ENCODE measurements around the gene PDHX.
"Not testable (repeated sequence)": the region's sequence is repeated elsewhere in the genome, so short reads cannot be mapped to it uniquely, and the experiment has no call there.

PDHX gene

GRCh38 chr11:34916015-34916842 is at the start of gene PDHX, which contains the start of gene APIP:
TSS of gene PDHX (plus strand) at chr11:34916618. CDS start at chr11:34916656, 38 bp downstream.
TSS of gene APIP (minus strand) at chr11:34916379. CDS start at chr11:34916284, 95 bp downstream.
- DNase-seq (peak; percentile 99), ATAC-seq (peak; percentile 94)
- H3K27ac Mint-ChIP-seq, result peak within 1 kb of the TSS; percentile 95
- H3K9me3 Mint-ChIP-seq, result peaks cover 5% of the 10 kb centered on the region
- no peaks in the 10 kb centered on the region for H3K27me3 Mint-ChIP-seq
- peaks cover 17% of the 10 kb centered on the region for H3K36me3 Mint-ChIP-seq (ENCODE audit: low read depth)
- peaks cover 33% of the 10 kb centered on the region for H3K4me1 Mint-ChIP-seq
- H3K4me3 Mint-ChIP-seq, result peak within 1 kb of the TSS; percentile 95

- no peak for DNase-seq
- no peaks in the 10 kb centered on the region for H3K9me3 Mint-ChIP-seq
- H3K27me3 Mint-ChIP-seq, result peaks cover under 1% of the 10 kb centered on the region
- H3K27ac Mint-ChIP-seq, result no peak overlapping the region
- ATAC-seq, result no peak
- no peak overlapping the region for H3K4me3 Mint-ChIP-seq
- H3K4me1 Mint-ChIP-seq, result no peaks in the 10 kb centered on the region
- H3K36me3 Mint-ChIP-seq (ENCODE audit: low read depth), result no peaks in the 10 kb centered on the region
Measured at GRCh38 chr11:34869425-34869824, 47.0 kb upstream of the PDHX start.

GRCh38 chr11:34870548-34871196 is 45.7 kb upstream of the PDHX start:
- Mint-ChIP-seq H3K9me3 (no peaks in the 10 kb centered on the region), H3K36me3 (ENCODE audit: low read depth) (peaks cover 4% of the 10 kb centered on the region), H3K27ac (no peak overlapping the region), H3K4me1 (no peaks in the 10 kb centered on the region), H3K27me3 (no peaks in the 10 kb centered on the region), H3K4me3 (no peak overlapping the region)
- ATAC-seq (no peak), DNase-seq (no peak)

GRCh38 chr11:34874202-34874601 is 42.2 kb upstream of the PDHX start:
- peaks cover 4% of the 10 kb centered on the region for H3K36me3 Mint-ChIP-seq (ENCODE audit: low read depth)
- H3K27ac Mint-ChIP-seq, result no peak overlapping the region
- no peak for ATAC-seq
- H3K9me3 Mint-ChIP-seq, result no peaks in the 10 kb centered on the region
- H3K4me3 Mint-ChIP-seq, result no peak overlapping the region
- H3K4me1 Mint-ChIP-seq, result no peaks in the 10 kb centered on the region
- H3K27me3 Mint-ChIP-seq, result no peaks in the 10 kb centered on the region
- no peak for DNase-seq

GRCh38 chr11:34877375-34877975 is 38.9 kb upstream of the PDHX start:
- no peak for DNase-seq
- no peaks in the 10 kb centered on the region for H3K4me1 Mint-ChIP-seq
- H3K4me3 Mint-ChIP-seq, result no peak overlapping the region
- ATAC-seq, result no peak
- H3K9me3 Mint-ChIP-seq, result no peaks in the 10 kb centered on the region
- no peaks in the 10 kb centered on the region for H3K27me3 Mint-ChIP-seq
- H3K36me3 Mint-ChIP-seq (ENCODE audit: low read depth), result peaks cover 11% of the 10 kb centered on the region
- no peak overlapping the region for H3K27ac Mint-ChIP-seq

DNA sequence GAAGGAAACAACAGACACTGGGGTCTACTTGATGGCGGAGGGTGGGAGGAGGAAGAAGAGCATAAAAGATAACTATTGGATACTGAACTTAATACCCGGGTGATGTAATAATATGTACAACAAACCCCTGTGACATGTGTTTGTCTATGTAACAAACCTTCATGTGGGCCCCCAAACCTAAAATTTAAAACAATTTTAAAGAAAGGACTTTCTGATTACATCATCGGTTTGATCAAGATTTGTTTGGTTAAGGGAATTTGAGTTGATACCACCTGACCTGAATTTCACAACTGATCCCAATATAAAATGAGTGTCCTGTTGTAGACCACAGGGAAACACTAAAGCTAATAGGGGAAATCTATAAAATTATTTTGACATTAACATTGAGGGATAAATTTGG is 34.5 kb upstream of the PDHX start:
- no peak overlapping the region for H3K4me3 Mint-ChIP-seq
- H3K27me3 Mint-ChIP-seq, result no peaks in the 10 kb centered on the region
- H3K4me1 Mint-ChIP-seq, result no peaks in the 10 kb centered on the region
- DNase-seq (no peak), ATAC-seq (no peak)
- no peak overlapping the region for H3K27ac Mint-ChIP-seq
- peaks cover 18% of the 10 kb centered on the region for H3K36me3 Mint-ChIP-seq (ENCODE audit: low read depth)
- no peaks in the 10 kb centered on the region for H3K9me3 Mint-ChIP-seq

GRCh38 chr11:34886609-34887008 is 29.8 kb upstream of the PDHX start:
- no peak overlapping the region for H3K4me3 Mint-ChIP-seq
- no peaks in the 10 kb centered on the region for H3K9me3 Mint-ChIP-seq
- H3K36me3 Mint-ChIP-seq (ENCODE audit: low read depth), result peaks cover 24% of the 10 kb centered on the region
- ATAC-seq, result no peak
- no peaks in the 10 kb centered on the region for H3K4me1 Mint-ChIP-seq
- H3K27ac Mint-ChIP-seq, result no peak overlapping the region
- H3K27me3 Mint-ChIP-seq, result no peaks in the 10 kb centered on the region
- DNase-seq, result no peak

DNA sequence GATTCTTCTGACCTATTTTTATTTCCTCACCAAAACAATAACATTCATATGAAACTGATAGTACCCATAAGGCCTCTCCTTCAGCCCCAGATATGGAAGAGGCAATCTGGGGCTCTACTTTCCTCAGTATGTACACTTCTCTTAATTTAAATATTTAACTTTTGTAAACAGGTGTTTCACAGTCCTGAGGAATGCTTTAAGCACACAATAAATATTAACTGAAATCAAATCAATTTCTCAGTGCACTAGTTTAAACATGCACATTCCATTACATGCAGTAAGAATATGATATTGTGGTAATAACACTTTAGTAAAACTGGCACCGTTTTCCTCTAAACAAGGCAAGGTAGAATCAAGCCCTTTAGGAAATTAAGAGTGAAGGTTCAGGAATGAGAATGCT is 29.2 kb upstream of the PDHX start:
- Mint-ChIP-seq H3K9me3 (no peaks in the 10 kb centered on the region), H3K27ac (no peak overlapping the region), H3K4me1 (no peaks in the 10 kb centered on the region), H3K27me3 (no peaks in the 10 kb centered on the region), H3K4me3 (no peak overlapping the region), H3K36me3 (ENCODE audit: low read depth) (peaks cover 18% of the 10 kb centered on the region)
- DNase-seq (no peak), ATAC-seq (no peak)

DNA sequence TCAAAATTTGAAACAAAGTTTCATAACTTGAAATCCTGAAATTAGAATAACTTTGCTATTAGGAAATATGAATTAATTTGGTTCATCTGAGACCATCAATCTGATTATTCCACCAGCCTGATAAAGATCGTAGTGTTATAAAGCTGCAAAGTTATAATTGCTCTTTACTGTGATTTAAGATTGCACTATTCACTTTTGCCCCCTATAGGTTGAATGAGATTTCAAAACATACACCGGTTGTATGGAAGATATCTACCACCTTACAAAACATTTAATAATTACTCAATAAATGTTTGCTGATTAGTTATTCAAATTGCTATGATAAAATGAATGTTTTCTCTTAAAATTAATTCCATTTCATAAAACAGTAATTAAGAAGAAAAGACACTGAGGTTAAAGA is 26.3 kb upstream of the PDHX start:
- no peak overlapping the region for H3K27ac Mint-ChIP-seq
- no peak for ATAC-seq
- H3K4me1 Mint-ChIP-seq, result no peaks in the 10 kb centered on the region

DNA sequence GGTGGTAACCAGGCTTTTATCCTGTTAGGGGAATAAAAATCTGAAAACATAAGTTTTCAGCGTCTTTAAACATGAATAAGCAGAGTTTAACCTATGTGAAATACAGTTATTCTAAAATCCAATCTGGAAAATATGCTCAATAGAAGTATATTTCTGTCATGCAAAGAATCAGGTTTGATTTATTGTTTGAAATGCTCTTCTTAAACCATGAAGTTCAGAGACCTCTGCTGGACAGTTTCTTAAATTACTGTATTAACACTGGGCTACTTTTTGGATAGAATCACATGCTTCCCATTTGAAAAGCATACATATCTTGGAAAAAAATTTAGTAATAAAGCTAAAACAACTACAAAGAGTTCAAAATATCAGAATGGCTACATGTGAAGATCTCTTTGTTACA is 25.6 kb upstream of the PDHX start:
- DNase-seq, result no peak
- Mint-ChIP-seq H3K4me1 (no peaks in the 10 kb centered on the region), H3K9me3 (no peaks in the 10 kb centered on the region), H3K27ac (no peak overlapping the region), H3K27me3 (no peaks in the 10 kb centered on the region), H3K36me3 (ENCODE audit: low read depth) (peaks cover 8% of the 10 kb centered on the region), H3K4me3 (no peak overlapping the region)
- no peak for ATAC-seq

More for the DNA sequence above, 26.3 kb upstream of the PDHX start:
- H3K4me3 Mint-ChIP-seq, result no peak overlapping the region
- DNase-seq, result no peak
- no peaks in the 10 kb centered on the region for H3K9me3 Mint-ChIP-seq
- H3K27me3 Mint-ChIP-seq, result no peaks in the 10 kb centered on the region
- peaks cover 8% of the 10 kb centered on the region for H3K36me3 Mint-ChIP-seq (ENCODE audit: low read depth)

DNA sequence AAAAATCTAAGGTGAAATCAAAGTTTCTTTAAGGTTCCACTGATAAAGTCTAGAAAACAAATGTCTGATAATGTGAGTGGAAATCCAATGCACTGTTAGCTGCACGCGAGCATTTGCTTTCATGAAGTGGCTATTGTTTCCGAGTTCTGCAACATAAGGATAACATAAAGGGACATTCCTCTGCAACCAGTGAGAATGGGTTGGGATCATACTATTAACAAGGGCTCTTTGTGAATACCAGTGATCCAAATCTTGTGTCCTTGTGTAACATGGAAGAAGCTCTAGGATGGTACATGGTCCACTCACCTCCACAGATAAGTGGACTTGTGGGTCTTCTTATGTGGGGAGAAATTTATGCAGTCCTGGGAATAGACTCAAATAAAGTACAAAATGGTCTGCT is 24.8 kb upstream of the PDHX start:
- peaks cover 5% of the 10 kb centered on the region for H3K9me3 Mint-ChIP-seq
- DNase-seq (no peak), ATAC-seq (no peak)
- H3K36me3 Mint-ChIP-seq (ENCODE audit: low read depth), result peaks cover 15% of the 10 kb centered on the region
- H3K4me1 Mint-ChIP-seq, result no peaks in the 10 kb centered on the region
- no peak overlapping the region for H3K27ac Mint-ChIP-seq
- no peaks in the 10 kb centered on the region for H3K27me3 Mint-ChIP-seq
- no peak overlapping the region for H3K4me3 Mint-ChIP-seq

- no peaks in the 10 kb centered on the region for H3K4me1 Mint-ChIP-seq
- H3K27me3 Mint-ChIP-seq, result no peaks in the 10 kb centered on the region
- no peak for ATAC-seq
- H3K4me3 Mint-ChIP-seq, result no peak overlapping the region
- H3K9me3 Mint-ChIP-seq, result peaks cover 12% of the 10 kb centered on the region
- DNase-seq, result no peak
- H3K27ac Mint-ChIP-seq, result no peak overlapping the region
- H3K36me3 Mint-ChIP-seq (ENCODE audit: low read depth), result peaks cover 16% of the 10 kb centered on the region
Measured at GRCh38 chr11:34893416-34893815, 23.0 kb upstream of the PDHX start.

DNA sequence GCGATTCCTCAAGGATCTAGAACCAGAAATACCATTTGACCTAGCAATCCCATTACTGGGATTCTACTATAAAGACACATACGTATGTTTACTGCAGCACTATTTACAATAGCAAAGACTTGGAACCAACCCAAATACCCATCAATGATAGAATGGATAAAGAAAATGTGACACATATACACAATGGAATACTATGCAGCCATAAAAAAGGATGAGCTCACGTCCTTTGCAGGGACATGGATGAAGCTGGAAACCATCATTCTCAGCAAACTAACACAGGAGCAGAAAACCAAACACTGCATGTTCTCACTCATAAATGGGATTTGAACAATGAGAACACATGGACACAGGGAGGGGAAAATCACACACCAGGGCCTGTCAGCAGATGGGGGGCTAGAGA is 20.2 kb upstream of the PDHX start:
- Mint-ChIP-seq H3K36me3 (ENCODE audit: low read depth) (peaks cover 34% of the 10 kb centered on the region), H3K9me3 (peaks cover 25% of the 10 kb centered on the region)
- H3K4me1 Mint-ChIP-seq, H3K4me3 Mint-ChIP-seq, ATAC-seq, DNase-seq, H3K27me3 Mint-ChIP-seq, H3K27ac Mint-ChIP-seq: not testable (repeated sequence)

DNA sequence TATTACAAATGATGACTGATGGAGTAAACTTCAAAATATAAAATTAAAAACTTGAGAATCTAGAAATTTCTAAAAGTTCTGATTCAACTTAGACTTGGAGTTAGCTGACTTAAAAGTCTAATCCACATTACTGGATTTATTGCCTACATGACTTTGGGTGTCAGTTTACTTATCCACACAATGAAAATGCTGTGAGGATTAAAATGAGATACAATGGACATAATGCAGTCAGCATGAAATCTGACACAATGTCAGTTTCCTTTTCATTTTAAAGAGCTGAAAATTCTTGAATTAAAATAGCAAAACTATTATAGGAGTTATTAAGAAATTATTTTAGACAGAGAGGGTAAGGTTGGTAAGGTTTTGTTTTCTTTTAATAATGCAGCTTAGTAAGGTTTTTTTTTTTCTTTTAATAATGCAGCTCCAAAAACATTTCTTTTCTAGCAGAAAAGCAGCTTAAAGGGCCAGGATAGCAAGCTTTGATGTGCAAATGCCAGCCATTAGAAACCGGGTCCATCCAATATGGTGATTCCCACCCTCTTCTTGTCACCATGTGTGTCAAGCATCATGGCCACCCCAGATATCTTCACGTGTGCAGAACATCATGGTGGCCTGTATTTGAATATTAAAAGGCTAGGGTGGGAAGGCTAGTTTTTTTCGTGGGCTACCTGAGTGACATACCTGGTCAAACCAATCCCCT is 19.1 kb upstream of the PDHX start:
- H3K9me3 Mint-ChIP-seq, result peaks cover 25% of the 10 kb centered on the region
- H3K27me3 Mint-ChIP-seq, result no peaks in the 10 kb centered on the region
- H3K4me3 Mint-ChIP-seq, result no peak overlapping the region
- H3K27ac Mint-ChIP-seq, result no peak overlapping the region
- ATAC-seq (no peak), DNase-seq (no peak)
- H3K36me3 Mint-ChIP-seq (ENCODE audit: low read depth), result peaks cover 40% of the 10 kb centered on the region
- H3K4me1 Mint-ChIP-seq, result no peaks in the 10 kb centered on the region
